Panc1 (cell line): ENCODE data around the gene TSHZ1.

Experiments
- POLR2AphosphoS5 ChIP-seq: IDR thresholded peaks from 2 replicates; pipeline ENCODE4 v1.6.1; 2012; ENCODE audit warnings: mild to moderate bottlenecking, low read depth, low read length, moderate library complexity
- SIN3A ChIP-seq: IDR thresholded peaks from 2 replicates; pipeline ENCODE4 v1.6.1; 2012; ENCODE audit warnings: low read depth, mild to moderate bottlenecking, low read length, moderate library complexity, borderline replicate concordance; ENCODE audit not compliant: insufficient read depth
- TF ChIP-seq, protein P1 (sequence below): fragments of 450-650 bp; IDR thresholded peaks from 2 replicates; pipeline ENCODE4 v1.5.1; 2017; ENCODE audit warnings: mild to moderate bottlenecking

DNA sequence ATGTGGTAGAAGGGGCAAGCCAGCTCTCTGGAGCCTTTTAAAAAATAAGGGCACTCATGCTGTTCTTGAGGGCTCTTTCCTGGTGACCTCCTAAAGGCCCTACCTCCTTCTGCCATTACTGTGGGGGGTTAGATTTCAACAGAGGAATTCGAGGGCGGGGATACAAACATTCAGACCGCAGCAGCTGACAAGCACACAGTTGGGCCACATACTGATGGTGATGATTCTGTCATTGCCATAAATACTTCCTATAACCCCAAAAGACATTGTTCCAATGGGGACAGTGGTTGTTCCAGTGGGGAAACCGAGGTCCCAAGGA is 67.0 kb downstream of the TSHZ1 start:
- TF ChIP-seq, protein P1, sequence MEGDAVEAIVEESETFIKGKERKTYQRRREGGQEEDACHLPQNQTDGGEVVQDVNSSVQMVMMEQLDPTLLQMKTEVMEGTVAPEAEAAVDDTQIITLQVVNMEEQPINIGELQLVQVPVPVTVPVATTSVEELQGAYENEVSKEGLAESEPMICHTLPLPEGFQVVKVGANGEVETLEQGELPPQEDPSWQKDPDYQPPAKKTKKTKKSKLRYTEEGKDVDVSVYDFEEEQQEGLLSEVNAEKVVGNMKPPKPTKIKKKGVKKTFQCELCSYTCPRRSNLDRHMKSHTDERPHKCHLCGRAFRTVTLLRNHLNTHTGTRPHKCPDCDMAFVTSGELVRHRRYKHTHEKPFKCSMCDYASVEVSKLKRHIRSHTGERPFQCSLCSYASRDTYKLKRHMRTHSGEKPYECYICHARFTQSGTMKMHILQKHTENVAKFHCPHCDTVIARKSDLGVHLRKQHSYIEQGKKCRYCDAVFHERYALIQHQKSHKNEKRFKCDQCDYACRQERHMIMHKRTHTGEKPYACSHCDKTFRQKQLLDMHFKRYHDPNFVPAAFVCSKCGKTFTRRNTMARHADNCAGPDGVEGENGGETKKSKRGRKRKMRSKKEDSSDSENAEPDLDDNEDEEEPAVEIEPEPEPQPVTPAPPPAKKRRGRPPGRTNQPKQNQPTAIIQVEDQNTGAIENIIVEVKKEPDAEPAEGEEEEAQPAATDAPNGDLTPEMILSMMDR: no peak
- no peak for TF ChIP-seq SIN3A
- no peak for TF ChIP-seq POLR2AphosphoS5
